Liver (tissue), 9 donors: ENCODE results near the gene WNK1. TPM values are rescaled to one million over a fixed set of nuclear protein-coding genes. Genes with fewer than 3 reads are reported as not detected.

Experiments used
- DNase-seq: peaks from one replicate; pipeline ENCODE4 v3.0.0-alpha.2; 2017; ENCODE audit warnings: low spot score
- H3K27ac ChIP-seq, 2 donors: one replicate each; pipeline ENCODE4 v1.7.0; 2013; ENCODE audit warnings: inconsistent platforms in 2 of 2, low read length in 2 of 2, control low read depth in 1 of 2, low read depth in 1 of 2, mild to moderate bottlenecking in 1 of 2
- H3K27me3 ChIP-seq, 4 donors: one replicate each; pipeline versions ENCODE4 v1.6.1 to v1.7.0; 2013; ENCODE audit warnings: low read length in 3 of 4, inconsistent platforms in 1 of 4, mild to moderate bottlenecking in 1 of 4, moderate library complexity in 1 of 4; ENCODE audit not compliant: control insufficient read depth in 4 of 4, insufficient read depth in 4 of 4
- H3K36me3 ChIP-seq, 4 donors: one replicate each; pipeline versions ENCODE4 v1.6.1 to v1.7.0; 2013; ENCODE audit warnings: low read length in 3 of 4, mild to moderate bottlenecking in 3 of 4, low read depth in 1 of 4, moderate library complexity in 1 of 4; ENCODE audit not compliant: control insufficient read depth in 4 of 4, insufficient read depth in 3 of 4
- H3K4me1 ChIP-seq, 4 donors: one replicate each; pipeline versions ENCODE4 v1.6.1 to v1.7.0; 2013; ENCODE audit warnings: low read length in 3 of 4, mild to moderate bottlenecking in 3 of 4, moderate library complexity in 1 of 4; ENCODE audit not compliant: control insufficient read depth in 4 of 4, insufficient read depth in 4 of 4
- H3K4me3 ChIP-seq, 3 donors: one replicate each; pipeline versions ENCODE4 v1.6.1 to v1.7.0; 2013; ENCODE audit warnings: low read length in 3 of 3, control low read depth in 1 of 3, low read depth in 1 of 3, mild to moderate bottlenecking in 1 of 3
- H3K9ac ChIP-seq, 2 donors: one replicate each; pipeline ENCODE4 v1.7.0; 2013; ENCODE audit warnings: low read length in 2 of 2, mild to moderate bottlenecking in 2 of 2, moderate library complexity in 2 of 2, control low read depth in 1 of 2, low read depth in 1 of 2
- H3K9me3 ChIP-seq, 4 donors: one replicate each; pipeline versions ENCODE4 v1.6.1 to v1.7.0; 2013; ENCODE audit warnings: low read length in 3 of 4; ENCODE audit not compliant: control insufficient read depth in 4 of 4
- EGR1 ChIP-seq, 2 donors: IDR thresholded peaks; 2 replicates each; pipeline ENCODE4 v1.6.1; 2016 to 2018; ENCODE audit warnings: antibody characterized with exemption in 2 of 2, low read depth in 2 of 2
- FOXA1 ChIP-seq: IDR thresholded peaks from 2 replicates; pipeline ENCODE4 v1.6.1; 2016; ENCODE audit warnings: antibody characterized with exemption
- FOXA2 ChIP-seq: IDR thresholded peaks from 2 replicates; pipeline ENCODE4 v1.6.1; 2016; ENCODE audit warnings: antibody characterized with exemption
- GABPA ChIP-seq, 2 donors: IDR thresholded peaks in 1 of 2; conservative IDR thresholded peaks in 1 of 2; 2 replicates each; pipeline ENCODE4 v1.6.1; 2016; ENCODE audit warnings: antibody characterized with exemption in 2 of 2, mild to moderate bottlenecking in 1 of 2, moderate library complexity in 1 of 2
- HNF4A ChIP-seq, 2 donors: conservative IDR thresholded peaks; 2 replicates each; pipeline ENCODE4 v1.6.1; 2016; ENCODE audit warnings: antibody characterized with exemption in 2 of 2, mild to moderate bottlenecking in 2 of 2
- HNF4G ChIP-seq: IDR thresholded peaks from 2 replicates; pipeline ENCODE4 v1.6.1; 2016; ENCODE audit warnings: antibody characterized with exemption
- JUND ChIP-seq, 2 donors: IDR thresholded peaks; 2 replicates each; pipeline ENCODE4 v1.6.1; 2016; ENCODE audit warnings: antibody characterized with exemption in 2 of 2
- NR2F2 ChIP-seq: IDR thresholded peaks from 2 replicates; pipeline ENCODE4 v1.6.1; 2016; ENCODE audit warnings: antibody characterized with exemption
- RAD21 ChIP-seq, 2 donors: IDR thresholded peaks; 2 replicates each; pipeline ENCODE4 v1.6.1; 2016; ENCODE audit warnings: antibody characterized with exemption in 2 of 2, mild to moderate bottlenecking in 2 of 2
- RXRA ChIP-seq, 2 donors: IDR thresholded peaks; 2 replicates each; pipeline ENCODE4 v1.6.1; 2017 to 2018; ENCODE audit warnings: antibody characterized with exemption in 2 of 2, mild to moderate bottlenecking in 1 of 2
- SP1 ChIP-seq: IDR thresholded peaks from 2 replicates; pipeline ENCODE4 v1.6.1; 2018; ENCODE audit warnings: antibody characterized with exemption, mild to moderate bottlenecking
- TAF1 ChIP-seq: conservative IDR thresholded peaks from 2 replicates; pipeline ENCODE4 v1.6.1; 2016; ENCODE audit warnings: antibody characterized with exemption, mild to moderate bottlenecking
- YY1 ChIP-seq: IDR thresholded peaks from 2 replicates; pipeline ENCODE4 v1.6.1; 2016; ENCODE audit warnings: antibody characterized with exemption, mild to moderate bottlenecking
- WGBS: extraction: QIAGEN DNeasy Blood & Tissue Kit; methylation state at CpG from one replicate; pipeline ENCODE4 v1.1.7; 2013; 5-methylcytosine and 5-hydroxymethylcytosine counted together
- polyA plus RNA-seq, 2 donors: library from polyadenylated mRNA; stranded (reverse) in 1 of 2; unstranded in 1 of 2; fragments of 200-250 nt in 1 of 2; fragments of >200 nt in 1 of 2; fragmentation: Nextera tagmentation in 1 of 2; extraction: Ambion mirVana in 1 of 2; gene quantifications; one replicate each; pipeline versions ENCODE4 v1.2.1 to v1.2.3, GENCODE V29; 2013 to 2015
- total RNA-seq, 2 donors: library from RNA; depleted of rRNA; stranded (reverse); fragments of >200 nt; gene quantifications; one replicate each; pipeline ENCODE4 v1.2.3, GENCODE V29; 2014
- TF ChIP-seq, protein P1 (sequence below): fragments of 150-350 bp; IDR thresholded peaks from 2 replicates; pipeline ENCODE4 v1.5.1; 2017; ENCODE audit warnings: improper control_type of control experiment, low read depth, low read length; ENCODE audit not compliant: missing input control
- TF ChIP-seq, protein P2 (sequence below): IDR thresholded peaks from 2 replicates; pipeline ENCODE4 v1.6.1; 2016; ENCODE audit warnings: antibody characterized with exemption
- TF ChIP-seq, protein P3 (sequence below): IDR thresholded peaks from 2 replicates; pipeline ENCODE4 v1.6.1; 2016; ENCODE audit warnings: antibody characterized with exemption
- TF ChIP-seq, protein P4 (sequence below): IDR thresholded peaks from 2 replicates; pipeline ENCODE4 v1.6.1; 2016; ENCODE audit warnings: antibody characterized with exemption
- TF ChIP-seq, protein P5 (sequence below): IDR thresholded peaks from 2 replicates; pipeline ENCODE4 v1.6.1; 2016; ENCODE audit warnings: antibody characterized with exemption, mild to moderate bottlenecking
- donor health status: healthy.
- donor health status: healthy.
- donor health status: healthy.
- donor health status: healthy.
- donor health status: healthy.

WNK1 gene
- total and polyA plus RNA-seq, 4 donors = 22.4 to 299 (median 53.8) TPM

DNA sequence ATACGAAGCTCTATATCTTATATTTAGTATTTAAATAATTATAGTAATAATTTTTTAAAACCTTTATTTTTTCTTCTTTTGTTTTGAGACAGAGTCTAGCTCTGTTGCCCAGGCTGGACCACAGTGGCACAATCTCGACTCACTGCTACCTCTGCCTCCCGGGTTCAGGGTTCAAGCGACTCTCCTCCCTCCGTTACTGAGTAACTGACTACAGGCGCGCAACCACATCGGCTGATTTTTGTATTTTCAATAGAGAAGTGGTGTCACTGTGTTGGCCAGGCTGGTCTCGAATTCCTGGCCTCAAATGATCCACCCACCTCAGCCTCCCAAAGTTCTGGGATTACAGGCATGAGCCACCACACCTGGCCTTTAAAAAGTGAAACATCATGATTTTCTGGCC lies 13.0 kb upstream of the WNK1 start (continued):
- TF ChIP-seq, protein P1, sequence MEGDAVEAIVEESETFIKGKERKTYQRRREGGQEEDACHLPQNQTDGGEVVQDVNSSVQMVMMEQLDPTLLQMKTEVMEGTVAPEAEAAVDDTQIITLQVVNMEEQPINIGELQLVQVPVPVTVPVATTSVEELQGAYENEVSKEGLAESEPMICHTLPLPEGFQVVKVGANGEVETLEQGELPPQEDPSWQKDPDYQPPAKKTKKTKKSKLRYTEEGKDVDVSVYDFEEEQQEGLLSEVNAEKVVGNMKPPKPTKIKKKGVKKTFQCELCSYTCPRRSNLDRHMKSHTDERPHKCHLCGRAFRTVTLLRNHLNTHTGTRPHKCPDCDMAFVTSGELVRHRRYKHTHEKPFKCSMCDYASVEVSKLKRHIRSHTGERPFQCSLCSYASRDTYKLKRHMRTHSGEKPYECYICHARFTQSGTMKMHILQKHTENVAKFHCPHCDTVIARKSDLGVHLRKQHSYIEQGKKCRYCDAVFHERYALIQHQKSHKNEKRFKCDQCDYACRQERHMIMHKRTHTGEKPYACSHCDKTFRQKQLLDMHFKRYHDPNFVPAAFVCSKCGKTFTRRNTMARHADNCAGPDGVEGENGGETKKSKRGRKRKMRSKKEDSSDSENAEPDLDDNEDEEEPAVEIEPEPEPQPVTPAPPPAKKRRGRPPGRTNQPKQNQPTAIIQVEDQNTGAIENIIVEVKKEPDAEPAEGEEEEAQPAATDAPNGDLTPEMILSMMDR = no peak
- TF ChIP-seq, protein P2, sequence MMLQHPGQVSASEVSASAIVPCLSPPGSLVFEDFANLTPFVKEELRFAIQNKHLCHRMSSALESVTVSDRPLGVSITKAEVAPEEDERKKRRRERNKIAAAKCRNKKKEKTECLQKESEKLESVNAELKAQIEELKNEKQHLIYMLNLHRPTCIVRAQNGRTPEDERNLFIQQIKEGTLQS = no peak
- TF ChIP-seq HNF4A (conservative IDR thresholded peaks at IDR 0.05) = no peak

DNA sequence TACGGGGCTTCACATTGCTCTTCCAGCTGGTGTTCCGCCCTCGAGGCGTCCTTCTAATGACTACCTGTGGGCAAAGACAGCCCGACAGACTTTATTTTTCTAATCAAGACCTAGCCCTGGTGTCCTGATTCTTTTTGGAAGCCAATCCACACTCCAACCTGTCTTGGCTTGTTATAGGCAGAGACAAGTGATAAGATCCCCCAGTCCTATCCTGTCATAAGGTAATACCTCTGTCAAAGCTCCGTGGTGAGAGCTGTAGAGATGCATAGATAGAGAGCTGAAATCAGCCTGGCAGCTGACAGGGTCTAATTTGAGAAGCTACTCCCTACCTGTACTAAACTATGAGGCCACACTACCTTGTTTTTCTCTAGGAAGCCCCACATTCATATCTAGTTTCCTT lies 11.5 kb upstream of the WNK1 start:
- H3K4me1 ChIP-seq = no peaks in the 10 kb centered on the region
- no peak overlapping the region for H3K4me3 ChIP-seq
- no peak overlapping the region for H3K9ac ChIP-seq
- no peak for DNase-seq
- no peaks in the 10 kb centered on the region for H3K9me3 ChIP-seq
- 88% methylated on average over 6 of the region's 6 CpGs for WGBS
- TF ChIP-seq NR2F2 = no peak
- no peak for TF ChIP-seq HNF4G
- no peak for TF ChIP-seq FOXA2
- no peak for TF ChIP-seq HNF4A (conservative IDR thresholded peaks at IDR 0.05)
- TF ChIP-seq, protein P3, sequence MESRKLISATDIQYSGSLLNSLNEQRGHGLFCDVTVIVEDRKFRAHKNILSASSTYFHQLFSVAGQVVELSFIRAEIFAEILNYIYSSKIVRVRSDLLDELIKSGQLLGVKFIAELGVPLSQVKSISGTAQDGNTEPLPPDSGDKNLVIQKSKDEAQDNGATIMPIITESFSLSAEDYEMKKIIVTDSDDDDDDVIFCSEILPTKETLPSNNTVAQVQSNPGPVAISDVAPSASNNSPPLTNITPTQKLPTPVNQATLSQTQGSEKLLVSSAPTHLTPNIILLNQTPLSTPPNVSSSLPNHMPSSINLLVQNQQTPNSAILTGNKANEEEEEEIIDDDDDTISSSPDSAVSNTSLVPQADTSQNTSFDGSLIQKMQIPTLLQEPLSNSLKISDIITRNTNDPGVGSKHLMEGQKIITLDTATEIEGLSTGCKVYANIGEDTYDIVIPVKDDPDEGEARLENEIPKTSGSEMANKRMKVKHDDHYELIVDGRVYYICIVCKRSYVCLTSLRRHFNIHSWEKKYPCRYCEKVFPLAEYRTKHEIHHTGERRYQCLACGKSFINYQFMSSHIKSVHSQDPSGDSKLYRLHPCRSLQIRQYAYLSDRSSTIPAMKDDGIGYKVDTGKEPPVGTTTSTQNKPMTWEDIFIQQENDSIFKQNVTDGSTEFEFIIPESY = no peak
- TF ChIP-seq, protein P1 = no peak
- no peak for TF ChIP-seq TAF1
- no peak for TF ChIP-seq GABPA (IDR thresholded peaks at IDR 0.05 in 1 of 2, conservative IDR thresholded peaks at IDR 0.05 in 1 of 2)
- TF ChIP-seq, protein P2 = no peak
- TF ChIP-seq RAD21 (IDR thresholded peaks at IDR 0.05) = no peak
- TF ChIP-seq EGR1 (IDR thresholded peaks at IDR 0.05; ENCODE audit: low read depth in 2 of 2) = no peak
- TF ChIP-seq FOXA1 = no peak
- no peak for TF ChIP-seq SP1
- no peak for TF ChIP-seq RXRA (IDR thresholded peaks at IDR 0.05)
- TF ChIP-seq, protein P4, sequence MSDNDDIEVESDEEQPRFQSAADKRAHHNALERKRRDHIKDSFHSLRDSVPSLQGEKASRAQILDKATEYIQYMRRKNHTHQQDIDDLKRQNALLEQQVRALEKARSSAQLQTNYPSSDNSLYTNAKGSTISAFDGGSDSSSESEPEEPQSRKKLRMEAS = no peak
- no peak for TF ChIP-seq YY1
- TF ChIP-seq, protein P5, sequence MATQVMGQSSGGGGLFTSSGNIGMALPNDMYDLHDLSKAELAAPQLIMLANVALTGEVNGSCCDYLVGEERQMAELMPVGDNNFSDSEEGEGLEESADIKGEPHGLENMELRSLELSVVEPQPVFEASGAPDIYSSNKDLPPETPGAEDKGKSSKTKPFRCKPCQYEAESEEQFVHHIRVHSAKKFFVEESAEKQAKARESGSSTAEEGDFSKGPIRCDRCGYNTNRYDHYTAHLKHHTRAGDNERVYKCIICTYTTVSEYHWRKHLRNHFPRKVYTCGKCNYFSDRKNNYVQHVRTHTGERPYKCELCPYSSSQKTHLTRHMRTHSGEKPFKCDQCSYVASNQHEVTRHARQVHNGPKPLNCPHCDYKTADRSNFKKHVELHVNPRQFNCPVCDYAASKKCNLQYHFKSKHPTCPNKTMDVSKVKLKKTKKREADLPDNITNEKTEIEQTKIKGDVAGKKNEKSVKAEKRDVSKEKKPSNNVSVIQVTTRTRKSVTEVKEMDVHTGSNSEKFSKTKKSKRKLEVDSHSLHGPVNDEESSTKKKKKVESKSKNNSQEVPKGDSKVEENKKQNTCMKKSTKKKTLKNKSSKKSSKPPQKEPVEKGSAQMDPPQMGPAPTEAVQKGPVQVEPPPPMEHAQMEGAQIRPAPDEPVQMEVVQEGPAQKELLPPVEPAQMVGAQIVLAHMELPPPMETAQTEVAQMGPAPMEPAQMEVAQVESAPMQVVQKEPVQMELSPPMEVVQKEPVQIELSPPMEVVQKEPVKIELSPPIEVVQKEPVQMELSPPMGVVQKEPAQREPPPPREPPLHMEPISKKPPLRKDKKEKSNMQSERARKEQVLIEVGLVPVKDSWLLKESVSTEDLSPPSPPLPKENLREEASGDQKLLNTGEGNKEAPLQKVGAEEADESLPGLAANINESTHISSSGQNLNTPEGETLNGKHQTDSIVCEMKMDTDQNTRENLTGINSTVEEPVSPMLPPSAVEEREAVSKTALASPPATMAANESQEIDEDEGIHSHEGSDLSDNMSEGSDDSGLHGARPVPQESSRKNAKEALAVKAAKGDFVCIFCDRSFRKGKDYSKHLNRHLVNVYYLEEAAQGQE = no peak
- no peak for TF ChIP-seq JUND (IDR thresholded peaks at IDR 0.05)
- no peaks in the 10 kb centered on the region for H3K27me3 ChIP-seq
- no peak overlapping the region for H3K27ac ChIP-seq
- H3K36me3 ChIP-seq = no peaks in the 10 kb centered on the region
